ENCODE data around the gene MRPL14. TPM values are rescaled to one million over a fixed set of nuclear protein-coding genes. Genes with fewer than 3 reads are reported as not detected.

The MRPL14 gene
- total RNA-seq, 1 experiment from 2014 or later: 69.6 TPM

- TF ChIP-seq CTCF (IDR thresholded peaks at IDR 0.05 in 2 of 3, conservative IDR thresholded peaks at IDR 0.05 in 1 of 3; ENCODE audit: borderline replicate concordance in 1 of 3, insufficient read depth in 1 of 3, low read depth in 2 of 3, low read length in 2 of 3) (no peak), SRF (IDR thresholded peaks at IDR 0.05; ENCODE audit: low read depth) (no peak), EZH2phosphoT487 (IDR thresholded peaks at IDR 0.05; ENCODE audit: borderline replicate concordance) (no peak), POLR2A (IDR thresholded peaks at IDR 0.05; ENCODE audit: borderline replicate concordance, extremely low read depth, insufficient read depth, insufficient read length) (no peak), POLR2AphosphoS5 (IDR thresholded peaks at IDR 0.05; ENCODE audit: low read depth, low read length) (no peak), EGR1 (IDR thresholded peaks at IDR 0.05; ENCODE audit: low read depth) (no peak), ZNF274 (IDR thresholded peaks at IDR 0.05; ENCODE audit: low read depth, low read length) (no peak), CEBPB (IDR thresholded peaks at IDR 0.05; ENCODE audit: low read depth) (no peak), EZH2 (IDR thresholded peaks at IDR 0.05) (no peak), YY1 (IDR thresholded peaks at IDR 0.05; ENCODE audit: extremely low read depth, insufficient replicate concordance, low read depth, low read length) (no peak), ELF1 (IDR thresholded peaks at IDR 0.05; ENCODE audit: borderline replicate concordance, low read depth) (no peak), CBX3 (IDR thresholded peaks at IDR 0.05; ENCODE audit: low read depth) (no peak), REST (IDR thresholded peaks at IDR 0.05; ENCODE audit: low read depth) (no peak), FOSL1 (IDR thresholded peaks at IDR 0.05; ENCODE audit: low read depth) (no peak), SIN3A (IDR thresholded peaks at IDR 0.05; ENCODE audit: low read depth) (no peak), ZBTB33 (IDR thresholded peaks at IDR 0.05; ENCODE audit: extremely low read depth, insufficient replicate concordance, low read length) (no peak), RAD21 (IDR thresholded peaks at IDR 0.05; ENCODE audit: low read depth) (no peak)
- Histone ChIP-seq H3K27me3 (ENCODE audit: insufficient read depth, low read length) (peaks cover 4% of the 10 kb centered on the region; the same call in 1 of the 2 replicates), H3K79me2 (ENCODE audit: insufficient read depth, low read length) (no peaks in the 10 kb centered on the region), H3K4me1 (ENCODE audit: control insufficient read depth in 1 of 2, insufficient read depth in 2 of 2, low read length in 2 of 2) (peaks cover 3 to 20% of the 10 kb centered on the region in 2 experiments; a peak in 3 of 4 replicates), H3K27ac (ENCODE audit: low read depth, low read length) (no peak overlapping the region), H4K20me1 (ENCODE audit: insufficient read depth) (no peaks in the 10 kb centered on the region), H3K4me3 (replicated peaks in 1 of 2; ENCODE audit: low read depth in 1 of 2, low read length in 2 of 2) (no peak overlapping the region), H3K36me3 (ENCODE audit: control insufficient read depth in 1 of 2, insufficient read depth in 2 of 2, low read length in 2 of 2) (no peaks in the 10 kb centered on the region), H2AFZ (ENCODE audit: low read depth, low read length, poor library complexity, severe bottlenecking) (no peak overlapping the region), H3K9me3 (ENCODE audit: control insufficient read depth in 1 of 2, insufficient read depth in 1 of 2, low read depth in 1 of 2, low read length in 2 of 2) (no peaks in the 10 kb centered on the region), H3K9me2 (ENCODE audit: insufficient read depth) (no peaks in the 10 kb centered on the region), H3K9ac (ENCODE audit: low read length) (no peak overlapping the region), H3K4me2 (ENCODE audit: low read length) (no peak overlapping the region)
- intact Hi-C loops (cut with micrococcal nuclease): loop anchor here (5.0 kb wide), 1 partner anchor 167 kb away; no protein-coding TSS in a partner anchor
- ATAC-seq (no peak), DNase-seq (ENCODE audit: low read depth, low spot score) (no peak)
- RAD21 ChIA-PET (ENCODE audit: low non-redundant PET in 1 of 2, low total read pairs in 2 of 2, uncharacterized antibody in 2 of 2, unreplicated experiment in 2 of 2): no interaction called here
- POLR2A ChIA-PET: no interaction called here
- CTCF ChIA-PET: interaction anchor here (1.4 kb wide), 1 partner anchor 87 kb away, joined by 4 read pairs; the partner anchor contains the start of gene SLC35B2
- BruUV-seq (replicated peaks): no TSS peak
Measured at GRCh38 chr6:44169886-44170570, 42.8 kb upstream of the MRPL14 start.

All from HCT116 (cell line).